ENCODE data around the gene SCAPER.

Gene SCAPER

GRCh38 chr15:76340198-76340802 lies 564.8 kb downstream of the SCAPER start:
- H3K4me1 ChIP-seq: no peaks in the 10 kb centered on the region
- peak overlapping the region; percentile 63 for H3K4me2 ChIP-seq (ENCODE audit: low read length)
- no peaks in the 10 kb centered on the region for H3K36me3 ChIP-seq (ENCODE audit: control insufficient read depth, insufficient read depth, low read length)
- no peak overlapping the region for H3K27ac ChIP-seq
- TF ChIP-seq, protein P1, sequence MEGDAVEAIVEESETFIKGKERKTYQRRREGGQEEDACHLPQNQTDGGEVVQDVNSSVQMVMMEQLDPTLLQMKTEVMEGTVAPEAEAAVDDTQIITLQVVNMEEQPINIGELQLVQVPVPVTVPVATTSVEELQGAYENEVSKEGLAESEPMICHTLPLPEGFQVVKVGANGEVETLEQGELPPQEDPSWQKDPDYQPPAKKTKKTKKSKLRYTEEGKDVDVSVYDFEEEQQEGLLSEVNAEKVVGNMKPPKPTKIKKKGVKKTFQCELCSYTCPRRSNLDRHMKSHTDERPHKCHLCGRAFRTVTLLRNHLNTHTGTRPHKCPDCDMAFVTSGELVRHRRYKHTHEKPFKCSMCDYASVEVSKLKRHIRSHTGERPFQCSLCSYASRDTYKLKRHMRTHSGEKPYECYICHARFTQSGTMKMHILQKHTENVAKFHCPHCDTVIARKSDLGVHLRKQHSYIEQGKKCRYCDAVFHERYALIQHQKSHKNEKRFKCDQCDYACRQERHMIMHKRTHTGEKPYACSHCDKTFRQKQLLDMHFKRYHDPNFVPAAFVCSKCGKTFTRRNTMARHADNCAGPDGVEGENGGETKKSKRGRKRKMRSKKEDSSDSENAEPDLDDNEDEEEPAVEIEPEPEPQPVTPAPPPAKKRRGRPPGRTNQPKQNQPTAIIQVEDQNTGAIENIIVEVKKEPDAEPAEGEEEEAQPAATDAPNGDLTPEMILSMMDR (IDR thresholded peaks at IDR 0.05): no peak
- H3K79me2 ChIP-seq: no peaks in the 10 kb centered on the region
- peaks cover 18% of the 10 kb centered on the region for H3K27me3 ChIP-seq (ENCODE audit: control insufficient read depth, insufficient read depth, low read length)
- peak overlapping the region; percentile 22 for H3K4me3 ChIP-seq (ENCODE audit: low read depth, low read length)
- no peaks in the 10 kb centered on the region for H3K9me3 ChIP-seq (ENCODE audit: control insufficient read depth, low read length)
- H3K9ac ChIP-seq: no peak overlapping the region
- H2AFZ ChIP-seq: no peak overlapping the region

DNA sequence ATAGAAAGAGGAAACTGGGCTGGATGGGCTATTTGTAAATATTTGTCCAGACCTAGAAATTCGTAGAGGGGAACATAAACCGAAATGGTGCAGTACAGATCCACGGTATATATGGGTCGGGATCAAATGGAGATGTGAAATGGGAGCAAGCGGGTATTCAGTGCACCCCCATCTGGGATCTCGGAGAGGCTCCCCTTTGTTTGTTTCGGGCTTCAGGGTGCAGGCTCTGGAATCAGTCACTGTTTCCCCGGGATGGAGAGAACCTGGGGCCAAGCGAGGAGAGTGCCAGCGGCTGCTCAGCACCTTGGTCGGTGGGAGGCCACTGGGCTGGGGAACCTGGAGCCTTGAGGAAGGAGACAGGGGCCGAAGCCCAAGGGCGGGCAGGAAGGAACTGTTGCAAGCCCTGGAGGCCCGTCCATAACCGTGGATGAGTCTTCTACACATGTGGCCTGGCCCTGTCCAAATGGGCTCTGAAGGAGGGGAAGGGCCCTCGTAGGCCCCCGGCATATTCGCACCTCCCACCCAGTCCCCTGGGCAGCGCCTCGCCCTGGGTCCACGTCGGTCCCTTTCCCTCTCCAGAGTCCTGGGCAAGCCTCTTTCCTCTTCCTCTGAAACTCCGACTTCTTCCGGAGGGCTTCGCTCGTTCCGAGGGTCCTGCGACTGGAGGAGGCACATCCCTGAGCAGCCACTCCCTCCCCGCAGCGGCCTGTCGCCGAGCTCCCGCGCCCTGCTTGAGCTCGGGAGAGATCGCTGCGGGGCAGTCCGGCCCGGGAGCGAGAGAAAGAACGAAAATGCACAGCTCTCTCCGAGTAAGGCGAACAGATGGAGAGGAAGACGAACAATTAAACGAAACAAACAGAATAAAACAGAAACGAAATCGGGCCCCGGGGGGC lies 565.6 kb downstream of the SCAPER start:
- H3K9ac ChIP-seq: no peak overlapping the region

GRCh38 chr15:76338486-76339304 lies 566.4 kb downstream of the SCAPER start:
- H3K4me3 ChIP-seq (ENCODE audit: low read depth, low read length): no peak overlapping the region

More for the DNA sequence above, 565.6 kb downstream of the SCAPER start:
- no peak overlapping the region for H3K27ac ChIP-seq
- H3K4me2 ChIP-seq (ENCODE audit: low read length): peak overlapping the region; percentile 63
- no peak overlapping the region for H2AFZ ChIP-seq
- TF ChIP-seq, protein P1 (IDR thresholded peaks at IDR 0.05): no peak
- H3K4me3 ChIP-seq (ENCODE audit: low read depth, low read length): peak overlapping the region; percentile 22
- no peaks in the 10 kb centered on the region for H3K4me1 ChIP-seq
- H3K27me3 ChIP-seq (ENCODE audit: control insufficient read depth, insufficient read depth, low read length): peaks cover 18% of the 10 kb centered on the region
- H3K36me3 ChIP-seq (ENCODE audit: control insufficient read depth, insufficient read depth, low read length): no peaks in the 10 kb centered on the region
- no peaks in the 10 kb centered on the region for H3K9me3 ChIP-seq (ENCODE audit: control insufficient read depth, low read length)
- H3K79me2 ChIP-seq: no peaks in the 10 kb centered on the region

DNA sequence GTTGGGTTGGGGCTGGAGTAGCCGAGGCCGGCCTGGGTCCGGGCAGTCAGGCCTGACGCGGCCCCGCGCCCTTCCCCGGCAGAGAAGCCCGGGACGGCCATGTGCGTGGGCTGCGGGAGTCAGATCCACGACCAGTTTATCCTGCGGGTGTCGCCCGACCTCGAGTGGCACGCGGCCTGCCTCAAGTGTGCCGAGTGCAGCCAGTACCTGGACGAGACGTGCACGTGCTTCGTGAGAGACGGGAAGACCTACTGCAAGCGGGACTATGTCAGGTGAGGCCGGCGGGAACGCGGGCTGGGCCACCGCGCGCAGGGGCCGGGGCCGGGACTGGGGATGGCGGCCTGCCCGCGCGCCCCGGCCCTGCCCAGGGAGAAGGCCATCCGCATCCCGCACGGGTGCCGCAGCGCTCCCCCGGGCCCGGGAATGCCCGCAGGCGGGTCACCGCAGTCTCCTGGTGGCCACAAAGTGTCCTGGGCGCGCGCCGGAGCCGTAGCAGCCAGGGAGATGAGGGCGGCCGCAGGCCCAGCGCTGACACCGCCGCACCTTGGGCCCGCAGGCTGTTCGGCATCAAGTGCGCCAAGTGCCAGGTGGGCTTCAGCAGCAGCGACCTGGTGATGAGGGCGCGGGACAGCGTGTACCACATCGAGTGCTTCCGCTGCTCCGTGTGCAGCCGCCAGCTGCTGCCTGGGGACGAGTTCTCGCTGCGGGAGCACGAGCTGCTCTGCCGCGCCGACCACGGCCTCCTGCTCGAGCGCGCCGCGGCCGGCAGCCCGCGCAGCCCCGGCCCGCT lies 567.2 kb downstream of the SCAPER start:
- no peak overlapping the region for H3K4me3 ChIP-seq (ENCODE audit: low read depth, low read length)
- H2AFZ ChIP-seq: no peak overlapping the region
- H3K4me1 ChIP-seq: no peaks in the 10 kb centered on the region
- H3K4me2 ChIP-seq (ENCODE audit: low read length): peak overlapping the region; percentile 49
- H3K9ac ChIP-seq: no peak overlapping the region
- no peaks in the 10 kb centered on the region for H3K36me3 ChIP-seq (ENCODE audit: control insufficient read depth, insufficient read depth, low read length)
- H3K27ac ChIP-seq: no peak overlapping the region
- peaks cover 9% of the 10 kb centered on the region for H3K27me3 ChIP-seq (ENCODE audit: control insufficient read depth, insufficient read depth, low read length)
- H3K79me2 ChIP-seq: no peaks in the 10 kb centered on the region
- no peaks in the 10 kb centered on the region for H3K9me3 ChIP-seq (ENCODE audit: control insufficient read depth, low read length)
- TF ChIP-seq, protein P1 (IDR thresholded peaks at IDR 0.05): no peak

More at GRCh38 chr15:76338486-76339304, 566.4 kb downstream of the SCAPER start:
- H3K4me1 ChIP-seq: no peaks in the 10 kb centered on the region
- no peaks in the 10 kb centered on the region for H3K79me2 ChIP-seq
- peaks cover 13% of the 10 kb centered on the region for H3K27me3 ChIP-seq (ENCODE audit: control insufficient read depth, insufficient read depth, low read length)
- H3K36me3 ChIP-seq (ENCODE audit: control insufficient read depth, insufficient read depth, low read length): no peaks in the 10 kb centered on the region
- TF ChIP-seq, protein P1 (IDR thresholded peaks at IDR 0.05): no peak
- no peak overlapping the region for H2AFZ ChIP-seq
- no peak overlapping the region for H3K9ac ChIP-seq
- H3K27ac ChIP-seq: no peak overlapping the region
- no peaks in the 10 kb centered on the region for H3K9me3 ChIP-seq (ENCODE audit: control insufficient read depth, low read length)
- H3K4me2 ChIP-seq (ENCODE audit: low read length): no peak overlapping the region
